ENCODE measurements around the gene UBL7.

The UBL7 gene

GRCh38 chr15:74419432-74419831 is 41.5 kb downstream of the UBL7 start:
- H3K9ac ChIP-seq (ENCODE audit: low read length): no peak overlapping the region
- no peaks in the 10 kb centered on the region for H3K27me3 ChIP-seq (ENCODE audit: control insufficient read depth in 1 of 2, insufficient read depth in 2 of 2, low read length in 2 of 2)
- no peak overlapping the region for H3K4me3 ChIP-seq (ENCODE audit: low read depth in 1 of 2, low read length in 2 of 2)
- H3K4me1 ChIP-seq (ENCODE audit: insufficient read depth, low read length): no peaks in the 10 kb centered on the region
- H3K27ac ChIP-seq (ENCODE audit: low read depth, low read length): no peak overlapping the region
- H3K9me3 ChIP-seq (ENCODE audit: low read length): no peaks in the 10 kb centered on the region
- H3K36me3 ChIP-seq (ENCODE audit: insufficient read depth, low read length): no peaks in the 10 kb centered on the region

GRCh38 chr15:74418575-74419338 is 42.2 kb downstream of the UBL7 start:
- Histone ChIP-seq H3K36me3 (ENCODE audit: insufficient read depth, low read length) (no peaks in the 10 kb centered on the region), H3K4me1 (ENCODE audit: insufficient read depth, low read length) (no peaks in the 10 kb centered on the region), H3K4me3 (ENCODE audit: low read depth in 1 of 2, low read length in 2 of 2) (no peak overlapping the region), H3K27me3 (ENCODE audit: control insufficient read depth in 1 of 2, insufficient read depth in 2 of 2, low read length in 2 of 2) (no peaks in the 10 kb centered on the region), H3K27ac (ENCODE audit: low read depth, low read length) (no peak overlapping the region), H3K9me3 (ENCODE audit: low read length) (no peaks in the 10 kb centered on the region), H3K9ac (ENCODE audit: low read length) (no peak overlapping the region)

GRCh38 chr15:74417670-74418069 is 43.3 kb downstream of the UBL7 start:
- no peak overlapping the region for H3K27ac ChIP-seq (ENCODE audit: low read depth, low read length)

GRCh38 chr15:74417225-74417624 is 43.7 kb downstream of the UBL7 start:
- Histone ChIP-seq H3K27ac (ENCODE audit: low read depth, low read length) (no peak overlapping the region), H3K27me3 (ENCODE audit: control insufficient read depth in 1 of 2, insufficient read depth in 2 of 2, low read length in 2 of 2) (no peaks in the 10 kb centered on the region), H3K36me3 (ENCODE audit: insufficient read depth, low read length) (no peaks in the 10 kb centered on the region), H3K4me1 (ENCODE audit: insufficient read depth, low read length) (no peaks in the 10 kb centered on the region), H3K9me3 (ENCODE audit: low read length) (no peaks in the 10 kb centered on the region), H3K4me3 (ENCODE audit: low read depth in 1 of 2, low read length in 2 of 2) (no peak overlapping the region), H3K9ac (ENCODE audit: low read length) (no peak overlapping the region)

More at GRCh38 chr15:74417670-74418069, 43.3 kb downstream of the UBL7 start:
- no peaks in the 10 kb centered on the region for H3K4me1 ChIP-seq (ENCODE audit: insufficient read depth, low read length)
- H3K9me3 ChIP-seq (ENCODE audit: low read length): no peaks in the 10 kb centered on the region
- H3K27me3 ChIP-seq (ENCODE audit: control insufficient read depth in 1 of 2, insufficient read depth in 2 of 2, low read length in 2 of 2): no peaks in the 10 kb centered on the region
- no peaks in the 10 kb centered on the region for H3K36me3 ChIP-seq (ENCODE audit: insufficient read depth, low read length)
- no peak overlapping the region for H3K9ac ChIP-seq (ENCODE audit: low read length)
- H3K4me3 ChIP-seq (ENCODE audit: low read depth in 1 of 2, low read length in 2 of 2): no peak overlapping the region

- no peak overlapping the region for H3K27ac ChIP-seq (ENCODE audit: low read depth, low read length)
- no peak overlapping the region for H3K9ac ChIP-seq (ENCODE audit: low read length)
- H3K9me3 ChIP-seq (ENCODE audit: low read length): no peaks in the 10 kb centered on the region
- H3K4me3 ChIP-seq (ENCODE audit: low read depth in 1 of 2, low read length in 2 of 2): no peak overlapping the region
- no peaks in the 10 kb centered on the region for H3K36me3 ChIP-seq (ENCODE audit: insufficient read depth, low read length)
- H3K27me3 ChIP-seq (ENCODE audit: control insufficient read depth in 1 of 2, insufficient read depth in 2 of 2, low read length in 2 of 2): no peaks in the 10 kb centered on the region
- no peaks in the 10 kb centered on the region for H3K4me1 ChIP-seq (ENCODE audit: insufficient read depth, low read length)
These were observed 44.7 kb downstream of the UBL7 start for GRCh38 chr15:74415966-74416916.

- H3K4me1 ChIP-seq (ENCODE audit: insufficient read depth, low read length): no peaks in the 10 kb centered on the region
- H3K36me3 ChIP-seq (ENCODE audit: insufficient read depth, low read length): no peaks in the 10 kb centered on the region
- no peak overlapping the region for H3K27ac ChIP-seq (ENCODE audit: low read depth, low read length)
- H3K4me3 ChIP-seq (ENCODE audit: low read depth in 1 of 2, low read length in 2 of 2): no peak overlapping the region
- no peak overlapping the region for H3K9ac ChIP-seq (ENCODE audit: low read length)
- no peaks in the 10 kb centered on the region for H3K27me3 ChIP-seq (ENCODE audit: control insufficient read depth in 1 of 2, insufficient read depth in 2 of 2, low read length in 2 of 2)
- H3K9me3 ChIP-seq (ENCODE audit: low read length): no peaks in the 10 kb centered on the region
These were observed 46.2 kb downstream of the UBL7 start for GRCh38 chr15:74414603-74415338.

- Histone ChIP-seq H3K4me3 (ENCODE audit: low read depth in 1 of 2, low read length in 2 of 2) (no peak overlapping the region), H3K9ac (ENCODE audit: low read length) (no peak overlapping the region), H3K9me3 (ENCODE audit: low read length) (no peaks in the 10 kb centered on the region), H3K36me3 (ENCODE audit: insufficient read depth, low read length) (no peaks in the 10 kb centered on the region), H3K27ac (ENCODE audit: low read depth, low read length) (no peak overlapping the region), H3K4me1 (ENCODE audit: insufficient read depth, low read length) (no peaks in the 10 kb centered on the region), H3K27me3 (ENCODE audit: control insufficient read depth in 1 of 2, insufficient read depth in 2 of 2, low read length in 2 of 2) (no peaks in the 10 kb centered on the region)
These were observed 46.8 kb downstream of the UBL7 start for GRCh38 chr15:74414081-74414580.

GRCh38 chr15:74413350-74414080 is 47.4 kb downstream of the UBL7 start:
- Histone ChIP-seq H3K4me1 (ENCODE audit: insufficient read depth, low read length) (no peaks in the 10 kb centered on the region), H3K36me3 (ENCODE audit: insufficient read depth, low read length) (no peaks in the 10 kb centered on the region), H3K4me3 (ENCODE audit: low read depth in 1 of 2, low read length in 2 of 2) (no peak overlapping the region), H3K27me3 (ENCODE audit: control insufficient read depth in 1 of 2, insufficient read depth in 2 of 2, low read length in 2 of 2) (no peaks in the 10 kb centered on the region), H3K9me3 (ENCODE audit: low read length) (no peaks in the 10 kb centered on the region), H3K27ac (ENCODE audit: low read depth, low read length) (no peak overlapping the region), H3K9ac (ENCODE audit: low read length) (no peak overlapping the region)

- Histone ChIP-seq H3K27ac (ENCODE audit: low read depth, low read length) (no peak overlapping the region), H3K9me3 (ENCODE audit: low read length) (no peaks in the 10 kb centered on the region), H3K4me1 (ENCODE audit: insufficient read depth, low read length) (no peaks in the 10 kb centered on the region), H3K9ac (ENCODE audit: low read length) (no peak overlapping the region), H3K27me3 (ENCODE audit: control insufficient read depth in 1 of 2, insufficient read depth in 2 of 2, low read length in 2 of 2) (no peaks in the 10 kb centered on the region), H3K4me3 (ENCODE audit: low read depth in 1 of 2, low read length in 2 of 2) (no peak overlapping the region), H3K36me3 (ENCODE audit: insufficient read depth, low read length) (no peaks in the 10 kb centered on the region)
These were observed 48.8 kb downstream of the UBL7 start for GRCh38 chr15:74412159-74412558.

GRCh38 chr15:74411686-74412085 is 49.3 kb downstream of the UBL7 start:
- Histone ChIP-seq H3K27ac (ENCODE audit: low read depth, low read length) (no peak overlapping the region), H3K36me3 (ENCODE audit: insufficient read depth, low read length) (no peaks in the 10 kb centered on the region), H3K9ac (ENCODE audit: low read length) (no peak overlapping the region), H3K4me3 (ENCODE audit: low read depth in 1 of 2, low read length in 2 of 2) (no peak overlapping the region), H3K4me1 (ENCODE audit: insufficient read depth, low read length) (no peaks in the 10 kb centered on the region), H3K27me3 (ENCODE audit: control insufficient read depth in 1 of 2, insufficient read depth in 2 of 2, low read length in 2 of 2) (no peaks in the 10 kb centered on the region), H3K9me3 (ENCODE audit: low read length) (no peaks in the 10 kb centered on the region)
